GM23338 (cell line): ENCODE measurements around the gene LPCAT3. TPM values are rescaled to one million over a fixed set of nuclear protein-coding genes. Genes with fewer than 3 reads are reported as not detected.
"Not testable (repeated sequence)": the region's sequence is repeated elsewhere in the genome, so short reads cannot be mapped to it uniquely, and the experiment has no call there.

ENCODE experiments used
- ATAC-seq: fragments of 200-7000 bp; cut with Tn5 transposase; 3 replicates; pipeline ENCODE4 v1.9.1; 2020
- DNase-seq: peaks from one replicate; pipeline ENCODE4 v3.0.0-alpha.2; 2015; ENCODE audit warnings: low spot score
- H2AFZ ChIP-seq: fragments of 200-600 bp; sonication (generic); 2 replicates; pipeline ENCODE4 v1.8.0; 2016; ENCODE audit warnings: antibody characterized with exemption, mild to moderate bottlenecking, moderate library complexity
- H3F3A ChIP-seq: fragments of 200-600 bp; sonication (generic); replicated peaks from 2 replicates; pipeline ENCODE4 v1.8.0; 2017; ENCODE audit warnings: antibody characterized with exemption, mixed run types, low read depth
- H3K27ac ChIP-seq: fragments of 200-600 bp; sonication (generic); 2 replicates; pipeline ENCODE4 v1.6.1; 2016; ENCODE audit warnings: low read depth
- H3K27me3 ChIP-seq: fragments of 200-600 bp; sonication (generic); 2 replicates; pipeline ENCODE4 v1.8.0; 2016; ENCODE audit warnings: mild to moderate bottlenecking, mixed run types, moderate library complexity; ENCODE audit not compliant: insufficient read depth
- H3K36me3 ChIP-seq: fragments of 200-600 bp; sonication (generic); 2 replicates; pipeline ENCODE4 v1.8.0; 2016; ENCODE audit warnings: mild to moderate bottlenecking; ENCODE audit not compliant: insufficient read depth
- H3K4me1 ChIP-seq: fragments of 200-600 bp; sonication (generic); 2 replicates; pipeline ENCODE4 v1.8.0; 2016; ENCODE audit warnings: mild to moderate bottlenecking, moderate library complexity; ENCODE audit not compliant: insufficient read depth
- H3K4me2 ChIP-seq: fragments of 200-600 bp; sonication (generic); 2 replicates; pipeline ENCODE4 v1.7.1; 2017; ENCODE audit warnings: mixed run types
- H3K4me3 ChIP-seq: fragments of 200-600 bp; sonication (generic); 2 replicates; pipeline ENCODE4 v1.6.1; 2016; ENCODE audit warnings: mixed run types
- H3K79me2 ChIP-seq: fragments of 200-600 bp; sonication (generic); replicated peaks from 2 replicates; pipeline ENCODE4 v1.8.0; 2017; ENCODE audit warnings: mild to moderate bottlenecking; ENCODE audit not compliant: insufficient read depth
- H3K9me2 ChIP-seq: fragments of 200-600 bp; sonication (generic); 2 replicates; pipeline ENCODE4 v1.8.0; 2017; ENCODE audit not compliant: insufficient read depth
- H4K20me1 ChIP-seq: fragments of 200-600 bp; sonication (generic); replicated peaks from 2 replicates; pipeline ENCODE4 v1.8.0; 2017; ENCODE audit warnings: mild to moderate bottlenecking; ENCODE audit not compliant: insufficient read depth
- H3K27ac Mint-ChIP-seq: 2 replicates; pipeline ENCODE4 v1.8.0; 2020; ENCODE audit warnings: inconsistent platforms, mild to moderate bottlenecking, moderate library complexity, mixed read lengths
- H3K27me3 Mint-ChIP-seq: 3 replicates; pipeline ENCODE4 v1.8.0; 2022; ENCODE audit warnings: low read depth, mild to moderate bottlenecking, moderate library complexity, mixed read lengths, inconsistent platforms; ENCODE audit not compliant: insufficient read depth, poor library complexity
- H3K36me3 Mint-ChIP-seq: 3 replicates; pipeline ENCODE4 v1.8.0; 2021; ENCODE audit warnings: low read depth, mild to moderate bottlenecking, inconsistent platforms, moderate library complexity, mixed read lengths
- H3K4me1 Mint-ChIP-seq: 3 replicates; pipeline ENCODE4 v1.8.0; 2020; ENCODE audit warnings: mild to moderate bottlenecking, inconsistent platforms, mixed read lengths
- H3K4me3 Mint-ChIP-seq: 3 replicates; pipeline ENCODE4 v1.8.0; 2021; ENCODE audit warnings: moderate library complexity, mild to moderate bottlenecking, inconsistent platforms, mixed read lengths
- H3K9me3 Mint-ChIP-seq: 3 replicates; pipeline ENCODE4 v1.8.0; 2020; ENCODE audit warnings: moderate library complexity, mild to moderate bottlenecking, inconsistent platforms, mixed read lengths
- CREB1 ChIP-seq: fragments of 250-450 bp; sonication (Bioruptor Pico); IDR thresholded peaks from 2 replicates; pipeline ENCODE4 v1.5.0; 2020; ENCODE audit warnings: low read depth, mild to moderate bottlenecking, moderate library complexity
- CTCF ChIP-seq, 2 experiments: fragments of 200-600 bp in 1 of 2; sonication (generic) in 1 of 2; conservative IDR thresholded peaks; 2 replicates each; pipeline versions ENCODE4 v1.5.1 to v1.6.1; 2016 to 2017; ENCODE audit warnings: antibody characterized with exemption in 2 of 2, low read depth in 2 of 2, mild to moderate bottlenecking in 2 of 2, moderate library complexity in 1 of 2
- ETS1 ChIP-seq: IDR thresholded peaks from 2 replicates; pipeline ENCODE4 v1.6.1; 2016; ENCODE audit warnings: antibody characterized with exemption
- EZH2 ChIP-seq: fragments of 200-600 bp; sonication (generic); IDR thresholded peaks from one replicate; pipeline ENCODE4 v1.8.0; 2017; ENCODE audit warnings: antibody characterized with exemption, mild to moderate bottlenecking, low read depth; ENCODE audit not compliant: unreplicated experiment
- NANOG ChIP-seq: IDR thresholded peaks from 2 replicates; pipeline ENCODE4 v1.6.1; 2016; ENCODE audit warnings: antibody characterized with exemption, borderline replicate concordance
- POLR2AphosphoS5 ChIP-seq: IDR thresholded peaks from 2 replicates; pipeline ENCODE4 v1.6.1; 2016; ENCODE audit warnings: antibody characterized with exemption, low read depth
- STAT1 ChIP-seq: IDR thresholded peaks from one replicate; pipeline ENCODE4 v1.6.1; 2016; ENCODE audit warnings: antibody characterized with exemption; ENCODE audit not compliant: unreplicated experiment
- ZNF331 ChIP-seq: fragments of 250-450 bp; sonication (Bioruptor Pico); IDR thresholded peaks from 2 replicates; pipeline ENCODE4 v1.5.0; 2020; ENCODE audit warnings: low read depth, mild to moderate bottlenecking, moderate library complexity
- ZNF462 ChIP-seq: fragments of 250-450 bp; sonication (Bioruptor Pico); IDR thresholded peaks from 2 replicates; pipeline ENCODE4 v1.5.0; 2020; ENCODE audit warnings: mild to moderate bottlenecking, moderate library complexity
- polyA plus RNA-seq: library from polyadenylated mRNA; unstranded; fragments of >200 nt; fragmentation: Nextera tagmentation; extraction: Ambion mirVana; gene quantifications from 2 replicates; pipeline ENCODE4 v1.2.1, GENCODE V29; 2016
- total RNA-seq: library from RNA; depleted of rRNA; stranded (reverse); fragments of >200 nt; shearing (Covaris generic); gene quantifications from 2 replicates; pipeline ENCODE4 v1.2.3, GENCODE V29; 2014

The LPCAT3 gene
- total and polyA plus RNA-seq, 2 experiments from 2014 or later: 21.4 to 51.5 TPM

GRCh38 chr12:7049445-7049951 lies 31.2 kb upstream of the LPCAT3 start:
- not testable (repeated sequence) for DNase-seq, H3F3A ChIP-seq, H3K4me3 Mint-ChIP-seq, H3K27ac ChIP-seq, H3K27me3 ChIP-seq, H3K4me1 Mint-ChIP-seq, ATAC-seq, H4K20me1 ChIP-seq, H3K9me2 ChIP-seq, H3K27ac Mint-ChIP-seq, H3K36me3 Mint-ChIP-seq, H3K79me2 ChIP-seq, H3K27me3 Mint-ChIP-seq, H3K36me3 ChIP-seq, H3K4me3 ChIP-seq, H2AFZ ChIP-seq, H3K9me3 Mint-ChIP-seq, H3K4me2 ChIP-seq, H3K4me1 ChIP-seq

- Mint-ChIP-seq H3K36me3 (no peaks in the 10 kb centered on the region), H3K4me3 (no peak overlapping the region), H3K27ac (no peak overlapping the region), H3K9me3 (no peaks in the 10 kb centered on the region), H3K27me3 (peaks cover 2% of the 10 kb centered on the region), H3K4me1 (no peaks in the 10 kb centered on the region)
- Histone ChIP-seq H3K9me2 (no peaks in the 10 kb centered on the region), H4K20me1 (no peaks in the 10 kb centered on the region), H2AFZ (no peak overlapping the region), H3K4me2 (no peak overlapping the region), H3K27ac (no peak overlapping the region), H3K79me2 (no peaks in the 10 kb centered on the region), H3K36me3 (no peaks in the 10 kb centered on the region), H3K27me3 (no peaks in the 10 kb centered on the region), H3K4me3 (no peak overlapping the region), H3K4me1 (no peaks in the 10 kb centered on the region), H3F3A (no peaks in the 10 kb centered on the region)
- ATAC-seq (no peak), DNase-seq (no peak)
- TF ChIP-seq STAT1: no peak
- no peak for TF ChIP-seq ETS1
- TF ChIP-seq NANOG: no peak
- TF ChIP-seq CTCF (conservative IDR thresholded peaks at IDR 0.05; ENCODE audit: low read depth in 2 of 2): no peak
- TF ChIP-seq EZH2: no peak
- TF ChIP-seq ZNF331 (CRISPR knock-in tag): no peak
- no peak for TF ChIP-seq ZNF462 (CRISPR knock-in tag)
- TF ChIP-seq POLR2AphosphoS5: no peak
- TF ChIP-seq CREB1 (CRISPR knock-in tag): no peak
Observed at GRCh38 chr12:7047306-7047705, 29.0 kb upstream of the LPCAT3 start.
